NCI-H526 (cell line): ENCODE results near the gene NOG.

Experiments
- DNase-seq, 2 experiments: peaks; one replicate each; lab custom pipeline; 2025; lab: John Stamatoyannopoulos, UW

The NOG gene

DNA sequence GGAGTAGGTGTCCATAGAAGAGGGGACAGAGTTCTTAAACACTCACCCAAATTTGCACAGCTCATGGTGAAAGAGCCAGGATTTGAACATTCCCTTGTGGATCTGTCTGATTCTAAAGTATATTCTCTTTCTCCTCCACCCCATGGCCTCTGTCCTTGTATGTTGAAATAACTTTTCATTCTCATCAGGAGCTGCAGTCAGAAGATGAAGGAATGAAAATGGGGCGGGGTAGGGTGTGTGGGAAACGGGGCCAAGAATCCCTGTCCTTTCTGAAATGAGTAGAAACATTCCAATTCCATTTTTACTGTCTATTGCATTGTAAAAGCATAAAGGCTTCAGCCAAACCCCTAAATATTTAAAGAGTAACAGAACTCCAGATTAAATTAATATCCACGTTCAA lies 42.8 kb downstream of the NOG start:
- no peak for DNase-seq

GRCh38 chr17:56637254-56637653 lies 43.8 kb downstream of the NOG start:
- no peak for DNase-seq

DNA sequence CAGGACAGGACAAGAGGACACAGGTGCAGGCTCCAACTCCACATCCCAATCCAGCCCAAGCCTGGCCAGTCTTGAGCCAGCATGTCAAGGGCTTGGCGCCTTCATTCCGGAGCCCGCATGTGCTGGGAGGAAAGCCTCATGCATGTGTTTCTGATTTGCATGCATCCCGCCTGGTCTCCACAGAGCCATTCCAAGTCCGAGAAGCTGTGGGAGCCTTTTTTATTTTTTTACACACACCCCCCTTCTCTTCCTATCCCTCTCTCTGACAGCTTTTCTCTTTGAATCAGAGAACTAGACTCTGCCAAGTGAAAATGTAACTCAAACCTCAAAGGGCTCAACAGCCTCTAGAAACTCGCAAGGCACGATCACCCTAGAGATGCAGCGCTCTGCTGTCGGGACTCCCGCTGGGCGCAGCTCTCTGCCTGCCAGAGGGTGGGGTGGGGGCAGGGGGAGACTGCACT lies 45.1 kb downstream of the NOG start:
- DNase-seq = no peak

DNA sequence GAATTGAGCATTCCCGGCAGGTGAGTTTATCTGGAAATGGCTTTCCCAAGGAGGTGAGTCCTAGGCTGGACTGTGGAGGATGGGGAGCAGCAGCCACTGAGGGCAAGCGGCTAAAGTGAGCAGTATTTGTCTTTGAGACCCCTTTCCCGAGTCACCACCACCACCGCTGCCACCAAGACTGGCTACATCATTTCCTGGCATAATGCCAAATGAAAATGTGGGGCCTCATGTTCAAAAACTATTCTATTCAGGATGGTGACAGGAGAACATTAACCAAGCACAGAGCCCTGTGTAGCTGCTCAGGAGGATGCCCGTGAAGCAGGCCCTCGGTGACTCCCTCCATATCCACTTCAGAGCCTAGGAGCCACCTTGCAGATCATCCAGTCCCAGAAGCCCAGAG lies 46.0 kb downstream of the NOG start:
- DNase-seq = no peak

DNA sequence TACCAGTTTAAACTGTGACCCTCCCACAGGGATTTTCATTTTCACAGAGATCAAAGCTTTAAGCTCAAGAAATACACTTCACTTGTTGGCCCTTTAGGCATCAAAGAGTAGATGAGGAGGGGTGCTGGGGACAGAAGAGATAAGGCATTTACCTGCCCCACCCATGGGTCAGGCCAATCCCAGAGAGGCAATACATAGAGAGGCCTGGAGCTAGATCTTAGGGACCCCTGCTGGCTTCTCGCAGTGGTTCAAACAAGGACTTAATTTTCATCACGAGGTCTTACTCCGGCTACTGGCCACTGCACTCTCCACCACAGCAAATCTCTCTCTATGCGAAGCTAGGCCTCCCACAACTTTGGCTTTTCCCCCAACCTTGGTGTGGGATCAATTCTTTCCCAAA lies 46.6 kb downstream of the NOG start:
- no peak for DNase-seq

- DNase-seq = no peak
These were observed 47.9 kb downstream of the NOG start for GRCh38 chr17:56641373-56641772.

DNA sequence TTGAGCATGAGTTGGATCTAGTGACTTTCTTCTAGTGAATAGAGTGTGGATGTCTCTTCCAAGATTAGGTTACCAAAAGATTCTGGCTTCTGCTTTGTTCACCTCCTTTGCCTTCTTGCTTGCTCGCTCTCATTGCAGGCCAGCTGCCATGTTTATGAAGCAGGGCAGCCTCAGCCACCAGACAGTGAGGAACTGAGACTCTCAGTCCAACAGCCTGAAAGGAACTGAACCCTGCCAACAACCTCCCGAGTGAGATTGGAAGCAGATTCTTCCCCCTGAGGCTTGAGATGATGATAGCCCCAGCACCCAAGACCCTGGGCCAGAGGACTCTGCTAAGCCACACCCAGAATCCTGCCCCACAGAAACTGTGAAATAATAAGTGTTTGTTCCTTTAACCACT lies 48.4 kb downstream of the NOG start:
- no peak for DNase-seq

GRCh38 chr17:56642424-56642823 lies 48.9 kb downstream of the NOG start:
- no peak for DNase-seq
